H1 (cell line): ENCODE measurements around the gene CTNND2. TPM values are rescaled to one million over a fixed set of nuclear protein-coding genes. Genes with fewer than 3 reads are reported as not detected.

Experiments used
- CTCF ChIA-PET: fragments of 300-600 bp; sonication (Branson Sonifier 250); formaldehyde crosslinking; loops from one replicate; lab custom pipeline; 2021; ENCODE audit not compliant: partially characterized antibody; lab: Charles Lee
- POLR2A ChIA-PET: fragments of 300-600 bp; sonication (Branson Sonifier 250); formaldehyde crosslinking; loops from one replicate; lab custom pipeline; 2021; ENCODE audit warnings: inconsistent platforms; ENCODE audit not compliant: partially characterized antibody; lab: Charles Lee
- DNase-seq, 2 experiments: peaks; one replicate each; pipeline versions ENCODE4 v3.0.0 to v3.0.0-alpha.2; 2010 to 2022; ENCODE audit warnings: low spot score in 2 of 2, low read depth in 1 of 2, mixed read lengths in 1 of 2
- FAIRE-seq: peaks from 2 replicates; lab custom pipeline; 2011; peaks lifted over from hg19 to GRCh38; lab: Jason Lieb, UNC
- H2AFZ ChIP-seq: 2 replicates; pipeline ENCODE4 v1.8.1; 2012; ENCODE audit warnings: low read length, inconsistent platforms
- H2AK5ac ChIP-seq: 2 replicates; pipeline ENCODE4 v1.6.1; 2013; ENCODE audit warnings: low read depth, low read length
- H2BK120ac ChIP-seq: replicated peaks from 2 replicates; pipeline ENCODE3; 2013; ENCODE audit warnings: low read depth, low read length, inconsistent platforms
- H2BK12ac ChIP-seq: 2 replicates; pipeline ENCODE4 v1.6.1; 2013; ENCODE audit warnings: low read depth, low read length
- H2BK15ac ChIP-seq: 2 replicates; pipeline ENCODE4 v1.6.1; 2013; ENCODE audit warnings: low read length
- H2BK20ac ChIP-seq: 2 replicates; pipeline ENCODE4 v1.6.1; 2013; ENCODE audit warnings: low read length
- H2BK5ac ChIP-seq: 2 replicates; pipeline ENCODE4 v1.6.1; 2013; ENCODE audit warnings: low read depth, low read length
- H3K14ac ChIP-seq: 2 replicates; pipeline ENCODE4 v1.6.1; 2013; ENCODE audit warnings: inconsistent platforms; ENCODE audit not compliant: insufficient read length
- H3K18ac ChIP-seq: 2 replicates; pipeline ENCODE4 v1.6.1; 2013; ENCODE audit warnings: low read length; ENCODE audit errors: extremely low read depth
- H3K23ac ChIP-seq: 2 replicates; pipeline ENCODE4 v1.6.1; 2013; ENCODE audit warnings: inconsistent platforms; ENCODE audit not compliant: insufficient read length
- H3K23me2 ChIP-seq: 2 replicates; pipeline ENCODE4 v1.6.1; 2013; ENCODE audit warnings: low read depth, low read length
- H3K27ac ChIP-seq: 2 replicates; pipeline ENCODE4 v1.6.1; 2011; ENCODE audit warnings: low read depth, low read length, inconsistent platforms
- H3K27me3 ChIP-seq, 4 experiments: replicated peaks in 1 of 4; 1 replicate in 1 of 4; 2 replicates in 3 of 4; pipeline versions ENCODE4 v1.6.1 to v1.8.1; 2011 to 2013; ENCODE audit warnings: low read length in 3 of 4, mild to moderate bottlenecking in 3 of 4, inconsistent platforms in 2 of 4, mixed read lengths in 2 of 4, moderate library complexity in 1 of 4; ENCODE audit not compliant: control insufficient read depth in 3 of 4, insufficient read depth in 3 of 4; ENCODE audit errors: extremely low read depth in 1 of 4
- H3K36me3 ChIP-seq, 4 experiments: 2 replicates each; pipeline versions ENCODE4 v1.6.1 to v1.8.1; 2011 to 2013; ENCODE audit warnings: mild to moderate bottlenecking in 4 of 4, low read length in 3 of 4, moderate library complexity in 2 of 4, control low read depth in 1 of 4, inconsistent platforms in 1 of 4; ENCODE audit not compliant: insufficient read depth in 4 of 4, control insufficient read depth in 2 of 4
- H3K4ac ChIP-seq: replicated peaks from 2 replicates; pipeline ENCODE3; 2013; ENCODE audit warnings: low read length, low read depth, mixed read lengths, inconsistent platforms; ENCODE audit not compliant: insufficient read length
- H3K4me1 ChIP-seq, 4 experiments: replicated peaks in 1 of 4; 1 replicate in 1 of 4; 2 replicates in 3 of 4; pipeline versions ENCODE4 v1.6.1 to v1.8.1; 2011 to 2013; ENCODE audit warnings: low read length in 3 of 4, inconsistent platforms in 2 of 4, mixed read lengths in 1 of 4; ENCODE audit not compliant: insufficient read depth in 4 of 4, control insufficient read depth in 3 of 4
- H3K4me2 ChIP-seq, 2 experiments: 2 replicates each; pipeline versions ENCODE4 v1.6.1 to v1.8.1; 2011 to 2013; ENCODE audit warnings: low read depth in 2 of 2, low read length in 2 of 2, control low read depth in 1 of 2, inconsistent platforms in 1 of 2, mild to moderate bottlenecking in 1 of 2; ENCODE audit not compliant: insufficient read depth in 1 of 2
- H3K4me3 ChIP-seq, 4 experiments: fragments of 200-600, 300-600 bp in 1 of 4; sonication (generic), shearing (Covaris generic), sonication (Bioruptor Twin) in 1 of 4; 2 replicates each; pipeline versions ENCODE4 v1.5.1 to v1.8.1; 2011 to 2016; ENCODE audit warnings: low read length in 4 of 4, low read depth in 3 of 4, control low read depth in 2 of 4, inconsistent platforms in 2 of 4, mild to moderate bottlenecking in 2 of 4, mixed read lengths in 1 of 4, moderate library complexity in 1 of 4; ENCODE audit not compliant: insufficient read depth in 2 of 4; ENCODE audit errors: extremely low read depth in 1 of 4
- H3K56ac ChIP-seq: replicated peaks from 2 replicates; pipeline ENCODE3; 2013; ENCODE audit warnings: low read depth, mild to moderate bottlenecking, mixed read lengths, low read length, inconsistent platforms; ENCODE audit not compliant: insufficient read length
- H3K79me1 ChIP-seq: 2 replicates; pipeline ENCODE4 v1.6.1; 2013; ENCODE audit warnings: low read depth, low read length, control low read depth
- H3K79me2 ChIP-seq, 2 experiments: 2 replicates each; pipeline versions ENCODE4 v1.6.1 to v1.8.1; 2012 to 2013; ENCODE audit warnings: low read length in 2 of 2, mild to moderate bottlenecking in 2 of 2, inconsistent platforms in 1 of 2; ENCODE audit not compliant: insufficient read depth in 2 of 2, control insufficient read depth in 1 of 2
- H3K9ac ChIP-seq, 4 experiments: replicated peaks in 1 of 4; 1 replicate in 1 of 4; 2 replicates in 3 of 4; pipeline versions ENCODE4 v1.6.1 to v1.8.1; 2011 to 2013; ENCODE audit warnings: low read depth in 3 of 4, low read length in 3 of 4, control low read depth in 2 of 4, mild to moderate bottlenecking in 2 of 4, moderate library complexity in 2 of 4, inconsistent platforms in 1 of 4; ENCODE audit errors: extremely low read depth in 1 of 4
- H3K9me3 ChIP-seq, 2 experiments: 2 replicates each; pipeline versions ENCODE4 v1.6.1 to v1.8.1; 2012 to 2013; ENCODE audit warnings: mild to moderate bottlenecking in 2 of 2, moderate library complexity in 2 of 2, control low read depth in 1 of 2, inconsistent platforms in 1 of 2, low read depth in 1 of 2, low read length in 1 of 2, mixed read lengths in 1 of 2; ENCODE audit not compliant: insufficient read depth in 2 of 2
- H4K20me1 ChIP-seq, 2 experiments: replicated peaks in 1 of 2; 2 replicates each; pipeline versions ENCODE3 to v1.8.1; 2011 to 2013; ENCODE audit warnings: inconsistent platforms in 2 of 2, low read length in 2 of 2, mild to moderate bottlenecking in 1 of 2; ENCODE audit not compliant: insufficient read depth in 2 of 2, control insufficient read depth in 1 of 2
- H4K5ac ChIP-seq: 2 replicates; pipeline ENCODE4 v1.6.1; 2013; ENCODE audit warnings: low read length, low read depth, mixed read lengths, inconsistent platforms; ENCODE audit not compliant: insufficient read length
- H4K8ac ChIP-seq: 2 replicates; pipeline ENCODE4 v1.8.0; 2013; ENCODE audit warnings: mild to moderate bottlenecking, moderate library complexity, low read length, inconsistent platforms; ENCODE audit not compliant: insufficient read depth; ENCODE audit errors: extremely low read depth
- H4K91ac ChIP-seq: replicated peaks from 2 replicates; pipeline ENCODE3; 2013; ENCODE audit warnings: low read length, mixed read lengths, inconsistent platforms; ENCODE audit not compliant: insufficient read length
- NRF1 ChIP-seq: IDR thresholded peaks from 2 replicates; pipeline ENCODE4 v1.6.1; 2011; ENCODE audit warnings: mild to moderate bottlenecking, low read depth, low read length, improper control_type of control experiment
- WGBS, 2 experiments: shearing (Covaris generic) in 1 of 2; methylation state at CpG; one replicate each; pipeline versions ENCODE4 v1.1.6 to v1.1.7; 2013 to 2015; ENCODE audit warnings: low lambda C conversion rate in 2 of 2, mixed read lengths in 2 of 2, inconsistent platforms in 1 of 2, low coverage in 1 of 2, missing lambda C conversion rate in 1 of 2; ENCODE audit not compliant: insufficient replicate concordance in 2 of 2, insufficient coverage in 1 of 2, insufficient read length in 1 of 2; ENCODE audit errors: extremely low coverage in 1 of 2, missing lambda C conversion rate in 1 of 2; 5-methylcytosine and 5-hydroxymethylcytosine counted together
- polyA plus RNA-seq, 7 experiments: library from polyadenylated mRNA; depleted of rRNA in 3 of 7; stranded (reverse) in 5 of 7; unstranded in 2 of 7; fragments of >200 nt in 5 of 7; fragments of 200-250 nt in 2 of 7; gene quantifications; 1 replicate in 5 of 7; 2 replicates in 1 of 7; 4 replicates in 1 of 7; pipeline versions ENCODE4 v1.2.1 to v1.2.3, GENCODE V29; 2011 to 2013; ENCODE audit warnings: missing spikeins in 2 of 7, mixed read lengths in 2 of 7
- total RNA-seq: library from RNA; stranded (reverse); fragmentation: NEBNext Ultra II Directional; extraction: Animal tissue kit (Norgen Biotek cat#: 25700); gene quantifications from 2 replicates; pipeline ENCODE4 v1.2.1, GENCODE V29; 2021
- TF ChIP-seq, protein P1 (sequence below): IDR thresholded peaks from 2 replicates; pipeline ENCODE4 v1.6.1; 2011; ENCODE audit warnings: low read length, improper control_type of control experiment

The CTNND2 gene
- total and polyA plus RNA-seq, 2 of the 8 experiments (the other 6 are each of a cell fraction or from before 2014, with no cell fraction given), result 7.4 to 14.2 TPM

DNA sequence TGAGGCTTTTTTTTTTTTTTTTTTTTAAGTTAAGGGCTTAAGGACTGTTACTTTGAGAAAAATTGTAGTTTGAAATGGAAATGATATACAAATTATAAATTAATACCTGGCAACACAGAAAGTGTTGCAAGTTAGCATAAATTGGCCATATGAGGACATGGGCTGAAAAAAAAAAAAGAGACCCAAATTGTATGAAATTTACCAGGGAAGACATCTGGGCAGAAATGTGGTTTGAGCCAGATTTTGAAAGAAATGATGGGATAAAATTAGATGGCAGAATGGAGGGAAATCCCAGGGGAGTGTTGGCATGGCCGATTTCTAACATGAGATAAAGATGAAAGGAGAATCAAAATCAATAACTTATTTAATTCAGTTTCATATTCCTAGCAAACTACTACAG, 472.1 kb downstream of the CTNND2 start:
- no peak overlapping the region for H2AFZ ChIP-seq
- no peaks in the 10 kb centered on the region for H3K9me3 ChIP-seq
- H3K23ac ChIP-seq, result no peak overlapping the region
- H2AK5ac ChIP-seq, result no peak overlapping the region
- no peak overlapping the region for H3K4ac ChIP-seq
- H3K4me2 ChIP-seq, result no peak overlapping the region
- no peak overlapping the region for H2BK12ac ChIP-seq
- no peak overlapping the region for H3K14ac ChIP-seq
- H3K27me3 ChIP-seq, result no peaks in the 10 kb centered on the region
- H3K9ac ChIP-seq, result no peak overlapping the region
- CTCF ChIA-PET, result no interaction called here
- no peaks in the 10 kb centered on the region for H3K23me2 ChIP-seq
- no peak overlapping the region for H3K4me3 ChIP-seq
- no peaks in the 10 kb centered on the region for H4K20me1 ChIP-seq
- no peak overlapping the region for H3K18ac ChIP-seq
- TF ChIP-seq, protein P1, sequence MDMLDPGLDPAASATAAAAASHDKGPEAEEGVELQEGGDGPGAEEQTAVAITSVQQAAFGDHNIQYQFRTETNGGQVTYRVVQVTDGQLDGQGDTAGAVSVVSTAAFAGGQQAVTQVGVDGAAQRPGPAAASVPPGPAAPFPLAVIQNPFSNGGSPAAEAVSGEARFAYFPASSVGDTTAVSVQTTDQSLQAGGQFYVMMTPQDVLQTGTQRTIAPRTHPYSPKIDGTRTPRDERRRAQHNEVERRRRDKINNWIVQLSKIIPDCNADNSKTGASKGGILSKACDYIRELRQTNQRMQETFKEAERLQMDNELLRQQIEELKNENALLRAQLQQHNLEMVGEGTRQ, result no peak
- TF ChIP-seq NRF1, result no peak
- H3K27ac ChIP-seq, result no peak overlapping the region
- 88% methylated on average over 1 of the region's 1 CpG; no CpG with 5 or more reads in 1 of the 2 experiments for WGBS, 2 experiments
- no peak overlapping the region for H2BK15ac ChIP-seq
- H2BK5ac ChIP-seq, result no peak overlapping the region
- H4K5ac ChIP-seq, result no peak overlapping the region
- no peaks in the 10 kb centered on the region for H3K79me2 ChIP-seq
- H3K56ac ChIP-seq, result no peak overlapping the region
- H4K91ac ChIP-seq, result no peak overlapping the region
- no peak overlapping the region for H2BK120ac ChIP-seq
- no peaks in the 10 kb centered on the region for H3K36me3 ChIP-seq
- H2BK20ac ChIP-seq, result no peak overlapping the region
- H3K79me1 ChIP-seq, result no peaks in the 10 kb centered on the region
- POLR2A ChIA-PET, result no interaction called here
- no peaks in the 10 kb centered on the region for H3K4me1 ChIP-seq
- no peak for FAIRE-seq
- no peak for DNase-seq
- no peak overlapping the region for H4K8ac ChIP-seq
